Stimulated activated CD8-positive, alpha-beta memory T cell treated with anti-CD3 and anti-CD28 coated beads, Interleukin-15, amount 100 ng/mL, for 24 hours (primary cell): ENCODE results near the gene TOMM6.
"Not testable (repeated sequence)": the region's sequence is repeated elsewhere in the genome, so short reads cannot be mapped to it uniquely, and the experiment has no call there.

Source experiments
- DNase-seq: peaks from one replicate; pipeline ENCODE4 v3.0.0-alpha.2; 2020; ENCODE audit warnings: low read depth

TOMM6 gene

GRCh38 chr6:41785689-41786450 lies 1.6 kb upstream of the TOMM6 start:
- DNase-seq = no peak

DNA sequence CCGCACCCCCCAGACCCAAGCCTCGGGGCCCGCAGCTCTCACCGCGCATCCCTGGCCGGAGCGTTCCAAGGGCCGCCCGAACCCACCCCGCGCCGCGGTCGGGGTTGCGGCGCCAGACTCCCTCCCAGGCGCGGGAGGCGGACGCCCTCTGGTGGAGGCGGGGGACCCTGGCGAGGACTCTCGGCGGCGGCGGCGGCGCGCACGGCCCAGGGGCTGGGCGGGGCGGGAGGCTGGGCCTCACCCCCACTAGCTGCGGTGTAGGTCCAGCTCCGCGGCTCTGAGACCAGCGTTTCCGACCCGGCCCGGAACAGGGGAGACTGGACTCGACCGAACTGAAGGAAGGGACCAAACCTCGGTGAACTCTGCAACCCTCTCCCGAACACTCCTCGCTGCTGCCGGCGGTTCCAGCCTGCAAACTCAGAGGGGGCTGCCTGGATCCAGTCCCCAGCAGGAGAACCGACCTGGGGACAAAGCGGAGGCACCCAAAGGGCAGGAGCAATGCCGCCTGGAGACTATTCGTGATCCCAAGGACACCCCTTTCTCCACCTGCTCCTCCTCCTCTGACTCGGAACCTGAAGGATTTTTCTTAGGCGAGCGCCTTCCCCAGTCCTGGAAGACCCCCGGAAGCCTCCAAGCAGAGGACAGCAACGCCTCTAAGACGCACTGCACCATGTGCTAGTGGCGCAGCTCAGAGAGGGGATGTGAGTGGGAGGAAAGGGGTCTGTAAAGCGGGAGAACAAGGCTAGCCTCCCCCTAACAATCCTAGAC lies 859 bp upstream of the TOMM6 start:
- peak; percentile 79 for DNase-seq

DNA sequence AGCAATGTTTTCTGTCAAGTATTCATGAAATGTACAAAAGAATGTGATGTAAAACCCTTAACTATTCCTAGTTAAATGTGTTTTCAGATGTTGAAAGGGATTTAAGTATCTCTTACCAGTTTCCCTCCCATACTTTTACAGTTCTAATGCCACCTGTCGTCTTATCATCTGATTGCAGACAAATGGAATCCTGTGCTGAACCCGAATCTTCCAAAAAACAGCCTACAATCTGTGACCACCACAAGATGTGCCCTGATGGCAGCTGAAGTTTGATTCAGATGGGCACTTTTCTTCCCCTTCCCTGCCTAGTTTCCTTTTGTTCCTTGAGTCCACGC lies 1.9 kb downstream of the TOMM6 start:
- no peak for DNase-seq

DNA sequence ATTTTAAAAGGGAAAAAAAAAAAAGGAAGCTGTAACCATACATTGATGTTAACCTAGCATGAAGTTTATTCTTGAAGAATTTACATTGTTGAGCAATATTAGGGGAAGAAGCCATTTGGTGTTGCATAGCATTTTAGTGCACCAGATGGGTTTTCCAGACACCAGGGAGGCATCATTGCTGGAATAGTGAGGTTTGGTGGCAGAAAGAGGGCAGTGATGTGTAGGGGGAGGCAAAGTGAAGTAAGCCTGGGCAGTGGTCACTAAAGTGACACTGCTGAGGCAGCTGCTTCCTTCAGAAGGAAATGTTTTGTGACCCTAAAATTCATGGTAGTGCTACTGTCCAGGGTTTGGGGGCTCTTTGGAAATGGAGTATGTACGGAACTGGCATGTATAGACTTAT lies 2.6 kb downstream of the TOMM6 start:
- no peak for DNase-seq

DNA sequence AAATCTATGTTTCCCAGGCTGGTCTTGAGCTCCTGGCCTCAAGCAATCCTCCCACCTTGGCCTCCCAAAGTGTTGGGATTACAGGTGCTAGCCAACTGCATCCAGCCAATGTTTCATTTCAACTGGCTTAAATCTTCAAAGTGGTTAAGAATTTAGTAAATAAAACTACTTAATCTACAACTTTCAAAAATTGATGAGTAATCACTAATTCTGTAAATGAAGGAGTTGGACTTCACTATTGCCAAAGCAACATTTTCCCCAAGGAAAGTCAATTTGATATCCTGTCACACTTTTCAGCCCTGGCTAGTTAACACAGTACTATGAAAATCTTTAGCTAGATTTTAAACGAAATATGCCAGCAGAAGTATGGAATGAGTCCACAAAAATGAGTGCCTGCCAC lies 3.8 kb downstream of the TOMM6 start:
- DNase-seq = no peak

DNA sequence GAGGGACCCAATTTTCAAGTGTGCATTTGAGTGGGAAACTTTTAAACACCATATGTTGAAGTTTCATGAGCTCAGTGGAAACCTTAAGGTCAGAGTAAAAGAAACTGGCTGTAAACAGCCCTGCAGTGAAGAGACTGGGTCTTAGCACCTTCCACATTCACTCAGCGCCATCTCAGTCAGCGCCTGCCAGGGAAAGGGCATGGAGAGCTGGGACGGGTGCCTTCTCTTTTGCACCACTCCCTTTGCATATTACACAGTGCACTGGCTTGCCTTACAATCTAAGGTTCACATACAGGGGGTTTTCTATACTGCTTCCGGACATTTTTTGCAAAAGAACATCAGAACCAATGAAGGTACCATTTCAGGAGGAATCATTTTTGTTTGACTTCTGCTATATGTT lies 4.5 kb downstream of the TOMM6 start:
- no peak for DNase-seq

DNA sequence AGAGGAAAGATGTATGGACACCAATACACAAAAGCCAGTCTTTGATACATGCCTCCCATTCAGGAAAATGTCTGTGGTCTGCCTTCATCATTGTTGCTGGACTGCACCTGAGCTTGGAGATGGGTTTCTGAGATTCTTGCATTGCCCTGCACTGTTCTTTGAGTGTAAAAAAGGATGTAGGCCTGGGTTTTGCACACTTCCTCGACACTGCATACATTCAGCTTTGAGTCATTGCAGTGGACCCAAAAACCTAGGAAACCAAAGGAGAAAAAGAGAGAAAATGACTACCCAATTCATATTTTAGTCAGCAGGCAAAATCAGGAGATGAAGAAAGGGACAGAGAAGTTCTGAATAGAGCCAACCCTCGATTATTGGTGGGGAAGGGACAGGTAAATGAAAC lies 9.0 kb downstream of the TOMM6 start:
- no peak for DNase-seq

DNA sequence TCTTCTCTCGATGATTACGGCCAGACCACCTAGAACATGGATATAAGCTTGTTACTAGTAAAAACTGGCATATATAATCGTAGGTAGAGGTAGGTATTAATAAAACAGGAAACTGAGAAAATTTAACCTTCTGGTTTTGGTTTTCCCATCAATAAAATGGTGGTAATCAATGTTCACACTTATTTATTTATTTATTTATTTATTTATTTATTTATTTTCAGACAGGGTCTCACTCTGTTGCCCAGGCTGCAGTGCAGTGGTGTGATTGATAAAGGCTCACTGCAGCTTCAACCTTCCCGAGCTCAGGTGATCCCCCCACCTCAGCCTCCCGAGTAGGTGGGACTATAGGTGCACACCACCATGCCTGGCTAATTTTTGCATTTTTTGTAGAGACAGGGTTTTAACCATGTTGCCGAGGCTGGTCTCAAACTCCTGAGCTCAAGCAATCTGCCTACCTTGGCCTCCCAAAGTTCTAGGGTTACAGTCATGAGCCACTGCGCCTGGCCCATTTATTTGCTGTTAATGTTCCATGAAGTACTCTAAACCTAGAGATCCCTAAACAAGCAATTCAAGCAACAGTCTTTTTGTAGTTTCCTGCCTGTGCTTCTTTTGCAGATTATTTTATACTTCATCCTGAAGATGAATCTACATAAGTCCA lies 11.5 kb downstream of the TOMM6 start:
- no peak for DNase-seq

DNA sequence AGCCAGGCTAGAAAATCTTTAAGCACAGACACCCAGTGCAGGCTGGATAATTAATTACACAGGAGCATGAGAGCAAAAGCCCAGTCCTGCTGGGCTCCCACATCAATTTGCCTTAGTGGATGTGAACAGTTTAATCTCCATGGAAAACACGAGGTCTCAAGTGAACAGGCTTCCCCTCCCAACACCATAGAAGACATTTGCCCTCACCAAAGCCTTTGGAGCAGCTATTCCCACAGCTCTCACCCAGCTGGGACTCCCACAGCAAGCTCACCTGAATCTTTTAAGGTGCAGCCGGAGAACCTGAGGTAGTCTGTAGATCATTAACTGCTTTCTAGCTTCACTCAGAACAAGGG lies 12.0 kb downstream of the TOMM6 start:
- DNase-seq = no peak

DNA sequence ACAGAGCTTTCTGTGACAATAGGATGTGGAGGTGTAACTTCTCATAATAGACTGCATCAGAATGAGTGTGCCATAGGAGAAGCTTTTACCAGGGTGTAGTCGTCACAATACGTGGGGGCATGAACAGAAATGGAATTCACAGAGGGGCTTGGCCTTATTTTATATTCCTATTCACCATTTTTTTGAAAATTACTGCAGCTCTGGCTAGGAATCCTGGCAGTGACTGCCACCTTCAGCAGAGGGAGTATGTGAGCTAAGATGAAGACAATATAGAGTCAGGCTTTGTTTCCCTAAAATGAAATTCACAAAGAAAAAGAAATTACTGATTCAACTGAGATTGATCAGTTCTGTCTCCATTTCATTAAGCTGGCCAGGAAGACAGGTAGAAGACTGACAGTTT lies 13.9 kb downstream of the TOMM6 start:
- no peak for DNase-seq

GRCh38 chr6:41805830-41806774 lies 18.6 kb downstream of the TOMM6 start:
- no peak for DNase-seq

DNA sequence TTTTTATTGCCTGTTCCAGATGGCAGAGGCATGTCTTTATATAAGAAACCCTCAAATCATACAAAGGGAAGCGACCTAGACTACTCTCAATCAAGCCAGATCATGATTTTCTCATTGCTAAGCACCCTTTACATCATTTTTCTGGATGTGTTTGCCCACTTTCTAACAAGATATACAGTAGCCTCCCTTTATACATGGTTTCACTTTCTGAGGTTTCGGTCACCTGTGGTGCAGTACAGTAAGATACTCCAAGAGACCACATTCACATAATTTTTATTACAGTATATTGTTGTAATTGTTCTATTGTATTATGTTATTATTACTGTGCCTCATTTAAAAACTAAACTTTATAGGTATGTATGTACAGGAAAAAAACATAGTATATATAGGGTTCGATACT lies 23.6 kb downstream of the TOMM6 start:
- no peak for DNase-seq

DNA sequence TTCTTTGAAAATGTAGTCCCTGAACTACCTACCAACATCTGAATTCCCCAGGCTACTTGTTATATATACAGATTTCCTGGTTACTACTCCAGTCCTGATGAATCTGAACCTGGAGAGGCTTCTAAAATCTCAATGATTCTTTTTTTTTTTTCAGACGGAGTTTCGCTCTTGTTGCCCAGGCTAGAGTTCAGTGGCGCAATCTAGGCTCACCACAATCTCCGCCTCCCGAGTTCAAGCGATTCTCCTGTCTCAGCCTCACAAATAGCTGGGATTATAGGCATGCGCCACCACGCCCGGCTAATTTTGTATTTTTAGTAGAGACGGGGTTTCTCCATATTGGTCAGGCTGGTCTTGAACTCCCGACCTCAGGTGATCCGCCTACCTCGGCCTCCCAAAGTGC lies 24.5 kb downstream of the TOMM6 start:
- not testable (repeated sequence) for DNase-seq

DNA sequence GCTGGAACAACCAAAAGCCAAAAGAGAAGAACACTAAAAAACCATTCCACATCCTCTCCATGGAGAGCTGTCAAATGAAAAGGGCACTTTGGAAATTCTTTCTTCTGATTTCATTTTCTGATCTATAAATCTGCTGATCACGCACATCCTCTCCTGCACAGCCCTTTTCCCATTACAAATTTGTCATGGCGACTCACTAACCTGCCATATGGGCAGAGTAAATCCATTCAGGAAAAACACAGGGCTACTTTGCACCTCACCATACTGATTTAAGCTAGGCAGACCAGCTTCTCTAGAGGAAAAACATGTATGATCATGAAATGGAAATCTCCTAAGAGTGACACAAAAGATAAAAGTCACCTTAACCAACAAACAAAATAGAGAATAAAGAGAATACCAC lies 26.0 kb downstream of the TOMM6 start:
- no peak for DNase-seq

GRCh38 chr6:41813956-41814355 lies 26.5 kb downstream of the TOMM6 start:
- DNase-seq = no peak

DNA sequence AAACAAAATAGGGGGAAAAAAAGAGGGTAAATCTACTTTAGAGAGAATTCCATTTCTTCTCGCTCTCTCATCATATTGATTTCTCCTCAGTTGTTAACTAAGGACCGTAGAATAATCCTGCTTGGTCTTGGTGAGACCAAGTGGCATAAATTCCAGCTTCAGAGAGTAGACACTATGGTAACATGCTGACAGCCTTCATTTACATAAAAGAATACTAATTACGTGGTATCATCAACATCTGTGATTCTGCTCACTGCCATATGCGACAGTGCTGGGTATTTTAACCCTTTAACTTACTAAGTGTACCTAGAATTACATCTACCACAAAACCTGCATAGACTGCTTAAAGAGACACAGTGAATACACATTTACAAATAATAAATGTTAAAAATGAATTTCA lies 27.1 kb downstream of the TOMM6 start:
- DNase-seq = no peak

- DNase-seq = no peak
These were observed 28.1 kb downstream of the TOMM6 start for GRCh38 chr6:41815587-41815986.

DNA sequence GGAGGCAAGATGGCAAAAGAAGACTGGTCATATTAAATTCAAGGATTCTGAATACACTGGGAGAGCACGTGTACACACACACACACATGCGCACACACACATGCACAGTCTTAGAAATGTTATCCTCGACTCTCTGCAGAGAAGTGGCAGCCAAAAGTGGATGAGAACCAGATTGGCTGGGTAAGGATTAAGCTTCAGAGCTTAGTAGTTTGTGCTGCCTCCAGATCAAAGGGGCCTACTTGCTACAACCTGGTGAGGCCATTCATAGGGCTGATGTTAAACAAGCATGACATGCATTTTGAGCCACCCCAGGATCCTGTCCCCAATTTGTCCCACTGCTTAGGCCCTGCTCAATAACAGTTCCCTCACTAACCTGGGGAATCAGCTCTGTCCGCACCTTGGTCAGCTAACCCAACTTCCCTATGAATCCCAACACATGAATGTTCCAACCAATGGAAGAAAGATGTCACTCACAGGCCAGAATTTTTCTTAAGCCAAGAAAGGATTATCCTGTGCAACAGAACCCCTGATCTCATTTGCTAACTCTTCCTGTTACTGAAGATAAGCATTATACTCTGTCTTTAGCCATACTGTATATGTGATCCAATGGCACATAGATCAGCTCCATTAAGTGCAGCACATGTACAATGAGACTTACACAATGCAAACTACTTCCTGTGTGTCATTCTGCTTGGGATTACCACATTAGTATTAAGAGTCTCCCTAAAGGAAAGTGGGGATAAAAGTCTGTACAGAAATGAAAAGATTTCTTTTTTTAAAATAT lies 31.0 kb downstream of the TOMM6 start:
- no peak for DNase-seq

GRCh38 chr6:41821266-41821665 lies 33.8 kb downstream of the TOMM6 start:
- DNase-seq = no peak

- no peak for DNase-seq
These were observed 34.5 kb downstream of the TOMM6 start for GRCh38 chr6:41822021-41822420.

DNA sequence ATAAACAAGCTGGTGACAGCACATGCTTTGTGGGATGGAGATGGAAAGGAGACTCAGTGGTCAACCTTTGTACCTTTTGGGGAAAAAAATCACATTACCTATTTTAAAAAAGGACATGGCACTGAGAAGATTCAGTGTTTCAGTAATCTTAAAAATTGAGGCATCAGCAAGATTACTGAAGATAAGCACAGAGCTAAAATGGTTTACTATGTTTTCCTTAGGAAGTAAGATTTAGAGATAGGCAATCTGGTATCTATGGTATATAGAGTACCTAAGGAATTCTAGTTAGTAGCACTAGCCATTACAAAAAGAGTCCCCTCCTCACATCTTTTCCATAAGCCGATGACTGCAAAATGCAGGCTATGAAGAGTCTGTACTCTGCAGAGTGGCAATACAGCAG lies 35.7 kb downstream of the TOMM6 start:
- DNase-seq = no peak
